LoVo (cell line): ENCODE results near the gene VSIG10L.

ENCODE experiments used
- DNase-seq: peaks from one replicate; pipeline ENCODE4 v3.0.0-alpha.2; 2016; ENCODE audit warnings: low spot score

Gene VSIG10L

GRCh38 chr19:51341976-51342580 lies at the start of gene VSIG10L:
VSIG10L (minus strand) TSS chr19:51342139; CDS start chr19:51342124, 15 bp downstream.
- DNase-seq = no peak

GRCh38 chr19:51391073-51391611 lies 49.2 kb upstream of the VSIG10L start:
- DNase-seq = no peak

GRCh38 chr19:51389143-51389542 lies 47.2 kb upstream of the VSIG10L start:
- no peak for DNase-seq

GRCh38 chr19:51387924-51388389 lies 46.0 kb upstream of the VSIG10L start, which contains the start of gene LIM2:
LIM2 (minus strand) TSS chr19:51387974; CDS start chr19:51387443, 531 bp downstream.
- no peak for DNase-seq

GRCh38 chr19:51386882-51387520 lies 45.1 kb upstream of the VSIG10L start:
- DNase-seq = no peak

GRCh38 chr19:51382004-51382403 lies 40.1 kb upstream of the VSIG10L start:
- DNase-seq = no peak

GRCh38 chr19:51380379-51380778 lies 38.4 kb upstream of the VSIG10L start:
- DNase-seq = no peak

- no peak for DNase-seq
These were observed 35.5 kb upstream of the VSIG10L start for GRCh38 chr19:51377422-51377821.

GRCh38 chr19:51375504-51376221 lies 33.7 kb upstream of the VSIG10L start:
- no peak for DNase-seq

- DNase-seq = no peak
These were observed 30.9 kb upstream of the VSIG10L start, which contains the start of gene NKG7 for GRCh38 chr19:51372649-51373504. NKG7 (minus strand) TSS chr19:51372654; CDS start chr19:51372535, 119 bp downstream.

GRCh38 chr19:51372021-51372648 lies 30.2 kb upstream of the VSIG10L start:
- DNase-seq = no peak

GRCh38 chr19:51371186-51371690 lies 29.3 kb upstream of the VSIG10L start:
- DNase-seq = no peak

GRCh38 chr19:51370230-51370629 lies 28.3 kb upstream of the VSIG10L start:
- DNase-seq = no peak

- DNase-seq = no peak
These were observed 26.7 kb upstream of the VSIG10L start, which contains the start of gene CLDND2 for GRCh38 chr19:51368366-51369282. CLDND2 (minus strand) TSS chr19:51369003; CDS start chr19:51368577, 426 bp downstream.

GRCh38 chr19:51367565-51368365 lies 25.8 kb upstream of the VSIG10L start:
- peak; percentile 99 for DNase-seq

GRCh38 chr19:51367255-51367564 lies 25.3 kb upstream of the VSIG10L start:
- DNase-seq = no peak

- peak; percentile 98 for DNase-seq
These were observed 24.7 kb upstream of the VSIG10L start for GRCh38 chr19:51366389-51367254.

- DNase-seq = no peak
These were observed 24.0 kb upstream of the VSIG10L start, which contains the start of gene ETFB for GRCh38 chr19:51365965-51366388. ETFB (minus strand) TSS chr19:51366388; CDS start chr19:51366326, 62 bp downstream.
